HG03469 (cell line): Measurements from ENCODE around the gene PIGU.
"Not testable (repeated sequence)": the region's sequence is repeated elsewhere in the genome, so short reads cannot be mapped to it uniquely, and the experiment has no call there.

ENCODE experiments used
- ATAC-seq: cut with Tn5 transposase; IDR thresholded peaks from one replicate; pipeline ENCODE4 v1.9.1; 2021; ENCODE audit warnings: mild to moderate bottlenecking, moderate library complexity, moderate number of reproducible peaks; ENCODE audit not compliant: unreplicated experiment

Gene PIGU

DNA sequence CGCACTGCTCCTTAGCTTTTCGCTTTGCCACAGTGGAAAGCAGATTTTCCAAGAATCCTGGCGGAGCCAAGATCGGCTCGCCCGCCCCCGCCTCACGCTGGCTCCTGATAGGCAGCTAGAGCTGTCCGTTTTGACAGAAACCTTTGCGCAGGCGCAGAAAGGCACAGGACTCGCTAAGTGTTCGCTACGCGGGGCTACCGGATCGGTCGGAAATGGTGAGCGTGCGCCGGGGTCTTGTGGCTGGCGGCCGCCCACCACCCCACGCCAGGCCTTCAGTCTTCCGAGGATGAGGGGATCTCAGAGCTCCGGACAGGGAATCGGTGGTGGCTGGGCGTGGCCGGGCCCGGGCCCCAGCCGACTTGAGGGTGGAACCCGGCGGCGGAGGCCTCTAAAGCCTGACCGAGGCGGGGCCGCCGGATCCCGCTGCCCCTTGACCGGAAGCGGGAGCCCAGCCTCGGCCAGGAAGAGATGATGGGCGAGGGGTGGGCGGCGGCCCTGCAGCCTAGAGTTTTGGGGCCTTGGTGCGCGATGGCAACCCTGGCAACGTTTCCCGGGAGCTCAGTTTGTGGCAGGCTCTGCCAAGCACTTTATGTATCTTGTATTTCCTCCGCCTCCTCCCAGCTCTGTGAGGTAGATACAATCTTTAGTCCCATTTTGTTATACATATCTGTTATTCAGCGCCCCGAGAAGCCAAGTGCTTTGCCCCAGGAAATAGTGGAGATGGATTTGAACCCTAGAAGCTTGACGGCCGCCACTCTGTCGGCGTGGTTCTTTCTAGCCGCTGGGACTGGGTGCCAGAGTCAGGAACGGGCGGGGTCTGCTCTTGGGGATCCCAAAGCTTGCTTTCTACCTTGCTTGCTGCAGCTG lies 160.4 kb downstream of the PIGU start, which contains the start of gene DYNLRB1:
Gene DYNLRB1 (plus strand): TSS at position 176 of the 867 bp plus-strand sequence. CDS start 37 bp downstream, at position 213.
- ATAC-seq = no peak

DNA sequence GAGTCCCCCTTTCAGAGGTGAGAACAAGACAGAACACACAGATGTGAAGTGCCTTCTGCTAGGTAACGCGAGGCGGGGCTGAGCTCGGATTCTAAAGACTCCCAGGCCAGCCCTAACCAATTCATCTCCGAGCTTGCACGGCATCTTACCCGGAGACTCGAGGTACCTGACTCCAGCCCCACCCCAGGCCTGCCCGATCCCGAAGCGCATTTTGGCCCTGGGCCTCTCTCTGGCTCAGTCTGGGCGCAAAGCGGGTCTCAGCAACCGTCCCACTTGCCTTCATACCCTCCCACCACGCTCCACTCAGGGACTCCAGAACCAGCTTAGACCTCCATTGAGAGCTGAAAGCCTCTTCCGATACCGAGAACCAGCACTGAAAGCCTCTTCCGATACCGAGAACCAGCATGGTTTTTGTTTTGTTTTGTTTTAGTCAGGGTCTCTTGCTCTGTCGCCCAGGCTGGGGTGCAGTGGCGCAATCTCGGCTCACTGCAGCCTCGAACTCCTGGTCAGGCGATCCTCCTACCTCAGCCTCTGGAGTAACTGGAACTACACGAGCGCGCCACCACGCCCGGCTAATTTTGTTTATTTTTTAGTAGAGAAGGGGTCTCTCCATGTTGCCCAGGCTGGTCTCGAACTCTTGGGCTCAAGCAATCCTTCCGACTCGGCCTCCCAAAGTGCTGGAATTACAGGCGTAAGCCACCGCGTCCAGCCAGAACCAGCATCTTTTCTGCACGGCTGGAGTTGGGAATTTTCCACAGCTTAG lies 161.2 kb downstream of the PIGU start:
- ATAC-seq = no peak

DNA sequence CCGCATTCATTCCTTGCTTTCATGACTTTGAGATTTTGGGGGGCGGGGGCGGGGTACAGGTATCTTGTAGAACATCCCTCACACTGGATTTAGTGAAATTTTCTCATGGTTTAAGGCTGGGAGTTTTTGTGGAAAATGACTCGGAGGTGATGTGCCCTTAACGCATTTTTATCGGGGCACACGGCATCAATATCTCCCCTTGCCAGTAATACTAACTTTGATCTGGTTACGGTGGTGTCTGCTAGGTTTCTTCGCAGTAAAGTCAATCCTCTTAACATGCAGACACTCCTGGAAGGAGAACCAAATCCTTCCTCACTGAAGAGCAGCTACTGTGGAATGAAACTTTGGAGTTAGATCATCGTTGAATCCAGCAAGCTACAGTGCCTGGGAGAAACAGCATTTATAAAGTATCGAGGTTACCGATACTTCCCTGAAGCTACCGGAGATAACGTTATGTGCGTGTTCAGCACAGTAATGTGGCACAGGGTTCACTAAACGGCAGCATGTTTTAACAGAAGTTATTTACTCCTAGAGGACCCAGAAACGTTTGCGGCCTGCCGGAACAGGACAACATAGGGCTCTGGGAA lies 161.9 kb downstream of the PIGU start:
- no peak for ATAC-seq

DNA sequence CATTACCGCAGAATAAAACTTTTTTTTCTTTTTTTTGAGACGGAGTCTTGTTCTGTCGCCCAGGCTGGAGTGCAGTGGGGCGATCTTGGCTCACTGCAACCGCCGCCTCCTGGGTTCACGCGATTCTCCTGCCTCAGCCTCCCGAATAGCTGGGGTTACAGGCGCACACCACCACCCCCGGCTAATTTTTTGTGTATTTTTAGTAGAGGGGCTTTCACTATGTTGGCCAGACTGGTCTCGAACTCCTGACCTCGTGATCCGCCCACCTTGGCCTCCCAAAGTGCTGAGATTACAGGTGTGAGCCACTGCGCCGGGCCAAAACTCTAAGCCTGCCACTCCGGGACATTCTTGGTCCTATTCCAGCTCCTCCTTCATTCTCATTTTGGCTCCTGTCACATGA lies 162.9 kb downstream of the PIGU start:
- ATAC-seq = not testable (repeated sequence)

DNA sequence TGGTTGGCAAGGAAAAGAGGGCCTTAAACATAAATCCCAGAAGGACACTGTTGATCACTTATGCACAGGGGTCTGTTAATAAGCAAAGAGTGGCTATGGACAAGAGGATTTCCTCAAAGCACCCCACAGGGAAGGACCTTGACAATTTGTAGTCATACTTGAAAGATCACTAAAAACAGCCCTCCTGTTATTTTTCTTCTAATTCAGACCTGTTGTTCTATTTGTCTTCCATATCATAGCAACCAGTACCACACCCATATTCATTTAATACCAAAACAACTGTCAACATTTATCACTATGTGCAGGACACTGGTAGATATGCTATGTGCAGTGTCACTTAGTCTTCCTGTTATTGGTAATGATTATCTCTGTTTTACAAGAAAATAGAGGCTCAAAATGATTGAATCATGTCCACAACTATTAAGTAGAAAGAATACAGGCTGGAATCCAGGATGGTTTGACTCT lies 163.9 kb downstream of the PIGU start:
- no peak for ATAC-seq

DNA sequence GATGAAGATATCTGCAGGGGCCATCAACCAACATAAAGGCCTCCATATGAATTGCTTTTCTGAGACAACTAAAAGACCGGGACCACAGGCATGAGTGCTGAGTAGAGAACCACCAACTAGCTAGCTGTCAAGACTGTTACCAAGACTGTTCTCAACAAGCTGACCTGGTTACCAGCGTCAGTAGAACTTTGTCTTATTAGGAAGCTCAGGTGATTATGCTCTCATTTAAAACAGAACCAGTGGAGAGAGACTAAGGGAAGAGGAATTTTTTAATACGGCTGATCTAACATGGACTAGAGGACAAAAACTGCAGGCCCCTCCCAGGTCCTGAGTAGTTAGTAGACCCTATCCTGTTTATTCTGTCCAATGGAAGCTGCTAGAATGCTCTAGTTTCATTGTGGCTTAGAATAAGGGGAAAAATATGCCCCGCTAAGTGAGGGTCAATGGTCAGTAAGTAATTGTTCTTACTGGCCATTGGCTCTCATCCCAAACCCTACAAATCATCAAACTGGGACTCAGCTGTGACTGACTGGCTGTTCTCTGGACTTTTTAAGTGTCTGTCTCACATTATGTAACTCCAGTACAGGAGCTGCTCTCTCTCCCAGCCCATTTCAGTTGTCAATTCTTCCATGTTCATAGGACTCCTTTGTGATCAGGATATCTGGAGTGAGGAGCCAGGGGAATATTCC lies 164.5 kb downstream of the PIGU start:
- no peak for ATAC-seq

DNA sequence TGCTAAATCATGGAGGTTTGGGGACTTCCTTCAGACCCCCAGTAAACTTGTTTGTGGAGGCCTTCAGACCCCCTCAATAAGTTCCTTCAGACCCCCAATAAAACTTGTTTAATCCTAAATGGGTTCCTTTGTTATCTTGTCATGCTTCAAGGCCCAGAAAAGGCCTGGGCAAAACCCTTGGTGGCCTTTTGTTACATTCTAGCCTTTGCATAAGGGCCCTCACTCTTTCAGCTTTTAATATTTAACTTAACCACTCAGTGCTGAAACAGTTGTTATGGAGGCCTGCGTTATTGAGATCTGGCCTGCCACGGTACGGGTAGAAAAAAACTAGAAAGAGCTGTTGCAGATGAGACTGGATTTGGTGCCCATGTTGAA lies 165.0 kb downstream of the PIGU start:
- no peak for ATAC-seq

DNA sequence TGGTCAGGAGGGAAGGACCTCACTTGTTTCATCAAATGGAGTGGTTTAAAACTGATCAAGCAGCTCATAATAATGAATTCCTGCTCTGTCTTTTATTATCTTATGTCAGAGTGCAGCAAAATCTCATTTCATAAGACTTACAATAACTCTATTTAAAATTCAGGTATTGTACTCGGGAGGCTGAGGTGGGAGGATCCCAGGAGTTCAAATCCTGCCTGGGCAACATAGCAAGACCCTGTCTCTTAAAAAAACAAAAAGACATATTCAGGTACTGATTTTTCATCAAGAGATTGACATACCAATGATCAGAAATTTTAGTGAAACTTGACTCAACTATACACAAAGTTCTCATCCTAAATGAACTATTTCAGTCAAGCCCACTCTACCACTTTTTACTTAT lies 166.3 kb downstream of the PIGU start:
- no peak for ATAC-seq
